Heart left ventricle (tissue), 16 donors: Measurements from ENCODE around the gene GSK3A. TPM values are rescaled to one million over a fixed set of nuclear protein-coding genes. Genes with fewer than 3 reads are reported as not detected.
A peak's percentile ranks its signal among the peaks of the same experiment; 100 is the strongest.

Source experiments
- ATAC-seq, 4 donors: fragments of 200-7000 bp; cut with Tn5 transposase; one replicate each; pipeline ENCODE4 v1.9.1; 2020 to 2022; ENCODE audit warnings: moderate library complexity in 4 of 4, mild to moderate bottlenecking in 3 of 4, moderate number of reproducible peaks in 1 of 4
- DNase-seq, 5 donors: peaks; one replicate each; pipeline ENCODE4 v3.0.0-alpha.2; 2020
- H3K27ac ChIP-seq, 12 donors: fragments of 200-600 bp; sonication (generic) in 4 of 12; one replicate each; pipeline versions ENCODE4 v1.5.0 to v1.8.0; 2016 to 2022; ENCODE audit warnings: mild to moderate bottlenecking in 2 of 12
- H3K27me3 ChIP-seq, 9 donors: fragments of 200-600 bp; sonication (generic) in 2 of 9; one replicate each; pipeline versions ENCODE4 v1.5.1 to v1.8.0; 2016 to 2022; ENCODE audit warnings: mild to moderate bottlenecking in 3 of 9
- H3K36me3 ChIP-seq, 9 donors: fragments of 200-600 bp; sonication (generic) in 2 of 9; one replicate each; pipeline versions ENCODE4 v1.5.0 to v1.8.0; 2018 to 2022; ENCODE audit warnings: mild to moderate bottlenecking in 2 of 9
- H3K4me1 ChIP-seq, 12 donors: fragments of 200-600 bp; sonication (generic) in 4 of 12; one replicate each; pipeline versions ENCODE4 v1.5.0 to v1.8.0; 2016 to 2022; ENCODE audit warnings: mild to moderate bottlenecking in 3 of 12
- H3K4me3 ChIP-seq, 12 donors: fragments of 200-600 bp; sonication (generic) in 4 of 12; one replicate each; pipeline versions ENCODE4 v1.5.0 to v1.8.0; 2017 to 2022; ENCODE audit warnings: mild to moderate bottlenecking in 9 of 12, moderate library complexity in 4 of 12
- H3K9me3 ChIP-seq, 12 donors: fragments of 200-600 bp; sonication (generic) in 4 of 12; one replicate each; pipeline versions ENCODE4 v1.5.0 to v1.8.0; 2016 to 2022; ENCODE audit warnings: mild to moderate bottlenecking in 1 of 12
- CTCF ChIP-seq, 12 donors: fragments of 200-600 bp; sonication (generic) in 4 of 12; IDR thresholded peaks; one replicate each; pipeline versions ENCODE4 v1.5.0 to v1.8.0; 2018 to 2022; ENCODE audit warnings: antibody characterized with exemption in 12 of 12, mild to moderate bottlenecking in 5 of 12
- POLR2A ChIP-seq, 2 donors: fragments of 450-650 bp; IDR thresholded peaks; one replicate each; pipeline ENCODE4 v1.6.1; 2017; ENCODE audit warnings: antibody characterized with exemption in 2 of 2, mild to moderate bottlenecking in 2 of 2, moderate library complexity in 2 of 2
- WGBS, 4 donors: extraction: QIAGEN DNeasy Blood & Tissue Kit in 2 of 4; methylation state at CpG; one replicate each; pipeline versions ENCODE4 v1.1.5 to v1.1.7; 2013 to 2018; 5-methylcytosine and 5-hydroxymethylcytosine counted together
- intact Hi-C, 10 donors: fragments of 100-400 bp; cut with DNase I; formaldehyde crosslinking; loops; one replicate each; pipeline versions ENCODE4 v1.11.1 to v1.14.2; 2022
- polyA plus RNA-seq, 2 donors: library from polyadenylated mRNA; stranded (reverse); fragments of 200-250 nt; gene quantifications; one replicate each; pipeline ENCODE4 v1.2.3, GENCODE V29; 2013
- total RNA-seq, 9 donors: library from RNA; depleted of rRNA in 2 of 9; stranded (reverse); fragments of >200 nt in 2 of 9; fragmentation: NEBNext Ultra II Directional in 3 of 9; extraction: Animal tissue kit (Norgen Biotek cat#: 25700) in 3 of 9; gene quantifications; one replicate each; pipeline versions ENCODE4 v1.1.0 to v1.2.4, GENCODE V29; 2016 to 2023
- donor health status: ischemic (EF 13 %, LVEDD 7.1; RV severe dilation, severe dysfunction).
- donor health status: healthy with polysubstance abuse.
- donor health status: DM: no; HTN: yes; CAD: no.
- donor health status: DM: no; HTN: no; CAD: no.
- donor health status: ischemic (EF 25% LVEDD 6.9; RV normal size, moderate dysfunction).
- donor health status: ischemic (EF 25% LVEDD 5.7; RV mildly dilated, moderate dysfunction).
- donor health status: healthy.
- donor health status: DM: yes; HTN: yes; CAD: no.
- donor health status: ischemic (EF 35%, LVEDD 5.7; RV mildly dilated, moderate dysfunction).
- donor health status: nonischemic (EF 11% LVEDD 7.7; RV severe dilation, severe dysfunction).
- donor health status: DM: yes; HTN: yes; CAD: no.
- donor health status: PGD.
- donor health status: ischemic (EF 29% LVEDD 5.4; RV normal size, mild dysfunction).
- donor health status: nonischemic (EF 23%, LVEDD 6.1; RV moderate dilation, normal function).

GSK3A gene
- total and polyA plus RNA-seq, 11 donors, result 22.5 to 76.5 (median 38.8) TPM

GRCh38 chr19:42224940-42225717 lies 17.3 kb downstream of the GSK3A start:
- no peaks in the 10 kb centered on the region for H3K27me3 ChIP-seq
- ATAC-seq (no peak), DNase-seq (no peak)
- intact Hi-C loops, result no loop called here
- TF ChIP-seq CTCF (IDR thresholded peaks at IDR 0.05) (no peak), POLR2A (IDR thresholded peaks at IDR 0.05) (no peak)
- no peaks in the 10 kb centered on the region for H3K9me3 ChIP-seq
- peaks cover 0 to 21% (median 12%) of the 10 kb centered on the region in 12 donors for H3K4me1 ChIP-seq
- peaks cover 0 to 68% (median 56%) of the 10 kb centered on the region in 9 donors for H3K36me3 ChIP-seq
- H3K27ac ChIP-seq, result no peak overlapping the region
- WGBS, 4 donors, result 91 to 96% (median 95%) methylated on average over 34 to 37 of the region's 37 CpGs
- H3K4me3 ChIP-seq, result no peak overlapping the region

GRCh38 chr19:42220751-42221097 lies 21.7 kb downstream of the GSK3A start:
- H3K27ac ChIP-seq, result peak overlapping the region in 9 of 12 donors; percentile 36 to 93 (median 81)
- peaks cover 0 to 24% (median 17%) of the 10 kb centered on the region in 9 donors for H3K36me3 ChIP-seq
- H3K4me1 ChIP-seq, result peaks cover 0 to 53% (median 33%) of the 10 kb centered on the region in 12 donors
- 2 to 3% (median 3%) methylated on average over 6 of the region's 6 CpGs for WGBS, 4 donors
- DNase-seq (no peak), ATAC-seq (no peak)
- no peaks in the 10 kb centered on the region for H3K27me3 ChIP-seq
- intact Hi-C loops, result loop anchor here in 1 of 10 donors (1.0 kb wide), 1 partner anchor 22 kb away; the partner anchor contains the start of gene GSK3A
- peak overlapping the region; percentile 64 to 98 (median 89) for H3K4me3 ChIP-seq
- TF ChIP-seq CTCF (IDR thresholded peaks at IDR 0.05) (no peak), POLR2A (IDR thresholded peaks at IDR 0.05) (no peak)
- no peaks in the 10 kb centered on the region for H3K9me3 ChIP-seq

- H3K27ac ChIP-seq, result peak within 1 kb of the TSS in 11 of 12 donors; percentile 50 to 93 (median 80)
- intact Hi-C loops, result loop anchor here in 2 of 10 donors (1.0 to 10.0 kb wide), 2 partner anchors 22 to 355 kb away; partner anchors contain the start of genes GSK3A (in 1 of the 2) and RPS19 (in 1 of the 2)
- TF ChIP-seq CTCF (IDR thresholded peaks at IDR 0.05) (peak in 1 of 12 donors; percentile 5), POLR2A (IDR thresholded peaks at IDR 0.05) (peak in 1 of 2 donors; percentile 83)
- peaks cover 0 to 21% (median 11%) of the 10 kb centered on the region in 9 donors for H3K36me3 ChIP-seq
- WGBS, 4 donors, result 1% methylated on average over 44 to 53 of the region's 53 CpGs
- H3K9me3 ChIP-seq, result no peaks in the 10 kb centered on the region
- ATAC-seq, result peak; percentile 92 to 96 (median 94)
- H3K27me3 ChIP-seq, result no peaks in the 10 kb centered on the region
- peak within 1 kb of the TSS; percentile 64 to 98 (median 89) for H3K4me3 ChIP-seq
- H3K4me1 ChIP-seq, result peaks cover 0 to 60% (median 34%) of the 10 kb centered on the region in 12 donors
- peak; percentile 96 to 99 (median 98) for DNase-seq
Observed at GRCh38 chr19:42219812-42220750, 22.3 kb downstream of the GSK3A start, which contains the start of gene ZNF526. ZNF526 (plus strand) TSS chr19:42220312; CDS start chr19:42224404, 4,092 bp downstream.
